Trophoblast cell (in vitro differentiated cells and primary cell): ENCODE results near the gene ABL2.
A peak's percentile ranks its signal among the peaks of the same experiment; 100 is the strongest.
"Not testable (repeated sequence)": the region's sequence is repeated elsewhere in the genome, so short reads cannot be mapped to it uniquely, and the experiment has no call there.

Experiments used
- DNase-seq, 2 donors: peaks; one replicate each; pipeline ENCODE4 v3.0.0-alpha.2; 2016
- H2AFZ ChIP-seq: 2 replicates; pipeline ENCODE4 v1.6.1; 2013; ENCODE audit warnings: low read length, moderate library complexity, mild to moderate bottlenecking; ENCODE audit not compliant: insufficient read depth, poor library complexity
- H2AK5ac ChIP-seq: 2 replicates; pipeline ENCODE4 v1.6.1; 2013; ENCODE audit warnings: mild to moderate bottlenecking, low read length
- H2BK120ac ChIP-seq: 2 replicates; pipeline ENCODE4 v1.6.1; 2013; ENCODE audit warnings: low read length, mild to moderate bottlenecking, moderate library complexity; ENCODE audit not compliant: insufficient read depth, poor library complexity
- H2BK12ac ChIP-seq: 2 replicates; pipeline ENCODE4 v1.6.1; 2013; ENCODE audit warnings: mild to moderate bottlenecking, low read length, moderate library complexity
- H2BK5ac ChIP-seq: 2 replicates; pipeline ENCODE4 v1.6.1; 2013; ENCODE audit warnings: low read length, low read depth, moderate library complexity, mild to moderate bottlenecking; ENCODE audit not compliant: poor library complexity
- H3K14ac ChIP-seq: 2 replicates; pipeline ENCODE4 v1.6.1; 2013; ENCODE audit warnings: mild to moderate bottlenecking, low read length
- H3K18ac ChIP-seq: 2 replicates; pipeline ENCODE4 v1.6.1; 2013; ENCODE audit warnings: mild to moderate bottlenecking, low read length
- H3K23ac ChIP-seq: 2 replicates; pipeline ENCODE4 v1.6.1; 2013; ENCODE audit warnings: low read length
- H3K27ac ChIP-seq: 2 replicates; pipeline ENCODE4 v1.5.1; 2013; ENCODE audit warnings: low read depth, mild to moderate bottlenecking, inconsistent platforms, low read length, moderate library complexity
- H3K27me3 ChIP-seq: 2 replicates; pipeline ENCODE4 v1.6.1; 2013; ENCODE audit warnings: inconsistent platforms, mild to moderate bottlenecking, low read length, moderate library complexity; ENCODE audit not compliant: insufficient read depth
- H3K36me3 ChIP-seq, 2 experiments: 1 replicate in 1 of 2; 2 replicates in 1 of 2; pipeline ENCODE4 v1.6.1; 2013; ENCODE audit warnings: low read length in 2 of 2, mild to moderate bottlenecking in 2 of 2, moderate library complexity in 1 of 2; ENCODE audit not compliant: insufficient read depth in 2 of 2, control insufficient read depth in 1 of 2
- H3K4ac ChIP-seq: 2 replicates; pipeline ENCODE4 v1.6.1; 2013; ENCODE audit warnings: low read depth, mild to moderate bottlenecking, low read length, moderate library complexity
- H3K4me1 ChIP-seq, 2 experiments: 1 replicate in 1 of 2; 2 replicates in 1 of 2; pipeline ENCODE4 v1.6.1; 2013; ENCODE audit warnings: low read length in 2 of 2, mild to moderate bottlenecking in 2 of 2, moderate library complexity in 1 of 2; ENCODE audit not compliant: insufficient read depth in 2 of 2, control insufficient read depth in 1 of 2
- H3K4me2 ChIP-seq: 2 replicates; pipeline ENCODE4 v1.6.1; 2013; ENCODE audit warnings: inconsistent platforms, mild to moderate bottlenecking, low read length, moderate library complexity
- H3K4me3 ChIP-seq: 2 replicates; pipeline ENCODE4 v1.5.1; 2013; ENCODE audit warnings: mild to moderate bottlenecking, low read depth, low read length, inconsistent platforms
- H3K79me1 ChIP-seq: one replicate; pipeline ENCODE4 v1.6.1; 2013; ENCODE audit warnings: low read length
- H3K79me2 ChIP-seq: 2 replicates; pipeline ENCODE4 v1.6.1; 2013; ENCODE audit warnings: low read length, mild to moderate bottlenecking; ENCODE audit not compliant: control insufficient read depth, insufficient read depth, poor library complexity
- H3K9ac ChIP-seq: 2 replicates; pipeline ENCODE4 v1.6.1; 2013; ENCODE audit warnings: mild to moderate bottlenecking, low read length
- H3K9me3 ChIP-seq: 2 replicates; pipeline ENCODE4 v1.6.1; 2013; ENCODE audit warnings: low read depth, mild to moderate bottlenecking, control low read depth, inconsistent platforms, low read length; ENCODE audit not compliant: insufficient read depth
- H4K12ac ChIP-seq: 2 replicates; pipeline ENCODE4 v1.6.1; 2013; ENCODE audit warnings: low read depth, mild to moderate bottlenecking, low read length, moderate library complexity
- H4K8ac ChIP-seq: 2 replicates; pipeline ENCODE4 v1.6.1; 2013; ENCODE audit warnings: low read depth, mild to moderate bottlenecking, low read length, moderate library complexity
- H4K91ac ChIP-seq: one replicate; pipeline ENCODE4 v1.6.1; 2013; ENCODE audit warnings: low read depth, mild to moderate bottlenecking, low read length, moderate library complexity
- WGBS: extraction: QIAGEN DNeasy Blood & Tissue Kit; methylation state at CpG from one replicate; pipeline ENCODE4 v1.1.7; 2013; ENCODE audit warnings: missing lambda C conversion rate; ENCODE audit not compliant: insufficient read length, insufficient coverage; ENCODE audit errors: extremely low coverage; 5-methylcytosine and 5-hydroxymethylcytosine counted together

Gene ABL2

DNA sequence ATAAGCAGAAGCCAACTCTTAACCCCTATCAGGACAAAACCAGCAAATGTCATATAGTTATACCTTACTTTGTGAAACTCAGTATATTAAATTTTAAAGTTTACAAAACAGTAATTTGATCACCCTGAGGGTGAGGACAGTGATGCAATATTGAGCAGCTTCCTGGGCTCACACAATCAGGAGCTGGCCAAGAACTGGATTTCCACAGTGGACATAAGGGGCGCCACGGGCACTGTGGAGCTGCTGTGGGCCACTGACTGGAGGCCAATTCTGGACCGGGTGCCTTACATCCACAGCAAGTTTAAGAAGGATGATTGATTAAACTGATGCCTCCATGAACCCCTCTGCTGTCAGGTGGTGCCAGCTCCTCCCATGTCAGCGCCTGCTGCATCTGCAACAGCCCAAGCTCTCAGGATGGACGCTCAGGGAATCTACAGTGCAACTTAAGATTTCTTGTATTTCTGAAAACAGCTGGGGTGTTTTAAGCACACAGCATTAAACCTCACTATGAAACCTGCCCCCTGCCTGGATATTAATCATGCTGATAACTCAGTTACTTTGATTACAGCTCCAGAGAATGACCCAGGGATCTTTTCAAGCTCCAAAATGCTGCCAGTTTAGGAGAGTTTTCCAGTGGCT, 91.7 kb downstream of the ABL2 start:
- no peak overlapping the region for H4K91ac ChIP-seq
- no peak overlapping the region for H2AK5ac ChIP-seq
- H3K18ac ChIP-seq = no peak overlapping the region
- H3K79me2 ChIP-seq = no peaks in the 10 kb centered on the region
- H3K4me1 ChIP-seq = peaks cover 0 to 2% of the 10 kb centered on the region in 2 experiments
- peaks cover 0 to 4% of the 10 kb centered on the region in 2 experiments for H3K36me3 ChIP-seq
- no peak overlapping the region for H3K9ac ChIP-seq
- no peak overlapping the region for H2BK12ac ChIP-seq
- no peak overlapping the region for H2BK120ac ChIP-seq
- H3K4me3 ChIP-seq = no peak overlapping the region
- H3K23ac ChIP-seq = no peak overlapping the region
- H4K12ac ChIP-seq = no peak overlapping the region
- H3K14ac ChIP-seq = no peak overlapping the region
- H2AFZ ChIP-seq = no peak overlapping the region
- DNase-seq = no peak
- no peak overlapping the region for H3K4ac ChIP-seq
- H4K8ac ChIP-seq = peak overlapping the region; percentile 11
- no CpG with 5 or more reads among the region's 5 CpGs for WGBS
- no peak overlapping the region for H3K4me2 ChIP-seq
- no peak overlapping the region for H3K27ac ChIP-seq
- H3K9me3 ChIP-seq = peaks cover 3% of the 10 kb centered on the region
- no peaks in the 10 kb centered on the region for H3K79me1 ChIP-seq
- H3K27me3 ChIP-seq = no peaks in the 10 kb centered on the region
- H2BK5ac ChIP-seq = no peak overlapping the region

DNA sequence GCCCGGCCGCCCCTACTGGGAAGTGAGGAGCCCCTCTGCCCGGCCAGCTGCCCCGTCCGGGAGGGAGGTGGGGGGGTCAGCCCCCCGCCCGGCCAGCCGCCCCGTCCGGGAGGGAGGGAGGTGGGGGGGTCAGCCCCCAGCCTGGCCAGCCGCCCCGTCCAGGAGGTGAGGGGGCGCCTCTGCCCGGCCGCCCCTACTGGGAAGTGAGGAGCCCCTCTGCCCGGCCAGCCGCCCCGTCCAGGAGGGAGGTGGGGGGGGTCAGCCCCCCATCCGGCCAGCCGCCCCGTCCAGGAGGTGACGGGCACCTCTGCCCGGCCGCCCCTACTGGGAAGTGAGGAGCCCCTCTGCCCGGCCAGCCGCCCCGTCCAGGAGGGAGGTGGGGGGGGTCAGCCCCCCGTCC, 93.8 kb downstream of the ABL2 start:
- not testable (repeated sequence) for H3K23ac ChIP-seq, H3K4me1 ChIP-seq, H3K4me2 ChIP-seq, H4K12ac ChIP-seq, H3K4me3 ChIP-seq, H4K91ac ChIP-seq, H3K4ac ChIP-seq, H3K9me3 ChIP-seq, H3K79me1 ChIP-seq, H4K8ac ChIP-seq, H3K18ac ChIP-seq, H3K14ac ChIP-seq, H3K79me2 ChIP-seq, H2BK5ac ChIP-seq, H3K9ac ChIP-seq, H3K36me3 ChIP-seq, H3K27ac ChIP-seq, H2AFZ ChIP-seq, H3K27me3 ChIP-seq, H2BK120ac ChIP-seq, H2AK5ac ChIP-seq, DNase-seq, H2BK12ac ChIP-seq
- no CpG with 5 or more reads among the region's 28 CpGs for WGBS

DNA sequence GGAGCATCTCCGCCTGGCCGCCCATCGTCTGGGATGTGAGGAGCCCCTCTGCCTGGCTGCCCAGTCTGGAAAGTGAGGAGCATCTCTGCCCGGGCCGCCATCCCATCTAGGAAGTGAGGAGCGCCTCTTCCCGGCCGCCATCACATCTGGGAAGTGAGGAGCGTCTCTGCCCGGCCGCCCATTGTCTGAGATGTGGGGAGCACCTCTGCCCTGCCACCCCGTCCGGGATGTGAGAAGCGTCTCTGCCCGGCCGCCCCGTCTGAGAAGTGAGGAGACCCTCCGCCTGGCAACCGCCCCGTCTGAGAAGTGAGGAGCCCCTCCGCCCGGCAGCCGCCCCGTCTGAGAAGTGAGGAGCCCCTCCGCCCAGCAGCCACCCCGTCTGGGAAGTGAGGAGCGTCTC, 94.3 kb downstream of the ABL2 start:
- H3K9ac ChIP-seq, H3K36me3 ChIP-seq, H3K4me3 ChIP-seq, H2BK5ac ChIP-seq, H2BK120ac ChIP-seq, H4K91ac ChIP-seq, H3K79me1 ChIP-seq, H3K4me2 ChIP-seq, H3K79me2 ChIP-seq, H3K9me3 ChIP-seq, H3K4ac ChIP-seq, H3K14ac ChIP-seq, H3K23ac ChIP-seq, H4K12ac ChIP-seq, H2BK12ac ChIP-seq, H3K27me3 ChIP-seq, H3K4me1 ChIP-seq, H3K27ac ChIP-seq, H2AK5ac ChIP-seq, H4K8ac ChIP-seq, DNase-seq, H3K18ac ChIP-seq, H2AFZ ChIP-seq: not testable (repeated sequence)
- no CpG with 5 or more reads among the region's 27 CpGs for WGBS

DNA sequence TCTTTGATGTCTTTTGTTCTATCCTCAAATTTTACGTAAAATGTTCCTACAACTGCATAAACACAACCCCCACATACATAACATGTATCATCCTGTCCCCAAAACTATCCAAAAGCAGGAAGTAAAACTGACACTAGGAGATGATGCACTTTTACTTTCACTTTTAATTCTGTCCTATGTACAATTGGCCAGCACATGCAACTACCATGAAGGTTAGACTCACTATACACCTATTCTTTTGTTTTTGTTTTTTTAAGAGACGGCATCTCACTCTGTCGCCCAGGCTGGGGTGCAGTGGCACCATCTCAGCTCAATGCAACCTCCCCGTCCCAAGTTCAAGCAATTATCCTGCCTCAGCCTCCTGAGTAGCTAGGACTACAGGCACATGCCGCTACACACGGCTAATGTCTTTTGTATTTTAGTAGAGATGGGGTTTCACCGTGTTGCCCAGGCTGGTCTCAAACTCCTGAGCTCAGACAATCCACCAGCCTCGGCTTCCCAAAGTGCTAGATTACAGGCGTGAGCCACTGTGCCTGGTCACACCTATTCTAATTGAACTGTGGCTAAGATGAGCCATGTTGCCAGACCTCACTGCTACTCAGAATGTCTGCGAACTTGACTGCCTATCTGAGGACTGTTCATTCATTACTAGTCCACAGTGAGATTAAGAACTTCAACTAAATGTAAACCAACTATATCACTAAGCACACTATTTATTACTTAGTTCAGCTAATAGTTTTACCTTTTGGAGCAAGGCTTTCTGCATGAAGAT, 99.6 kb downstream of the ABL2 start:
- Histone ChIP-seq H4K91ac (no peak overlapping the region), H3K36me3 (peaks cover 5 to 8% of the 10 kb centered on the region in 2 experiments), H3K23ac (no peak overlapping the region), H3K4me1 (no peaks in the 10 kb centered on the region), H3K9me3 (peaks cover 3% of the 10 kb centered on the region), H2AFZ (no peak overlapping the region), H3K27me3 (no peaks in the 10 kb centered on the region), H3K79me1 (no peaks in the 10 kb centered on the region), H2AK5ac (no peak overlapping the region), H4K12ac (no peak overlapping the region), H3K18ac (no peak overlapping the region), H3K4me2 (no peak overlapping the region), H3K9ac (no peak overlapping the region), H3K27ac (no peak overlapping the region), H3K4me3 (no peak overlapping the region), H4K8ac (no peak overlapping the region), H3K79me2 (no peaks in the 10 kb centered on the region), H2BK120ac (no peak overlapping the region), H3K4ac (no peak overlapping the region), H2BK5ac (no peak overlapping the region), H3K14ac (no peak overlapping the region), H2BK12ac (no peak overlapping the region)
- peak in 1 of 2 donors; percentile 46 for DNase-seq
- WGBS = no CpG with 5 or more reads among the region's 10 CpGs
